Ishikawa (cell line): ENCODE data around the gene THAP4.

Experiments
- CEBPB ChIP-seq: IDR thresholded peaks from 2 replicates; pipeline ENCODE4 v1.6.1; 2012
- FOXM1 ChIP-seq: IDR thresholded peaks from 2 replicates; pipeline ENCODE4 v1.6.1; 2012; ENCODE audit warnings: low read depth, borderline replicate concordance
- NFIC ChIP-seq: IDR thresholded peaks from 2 replicates; pipeline ENCODE4 v1.6.1; 2012
- TAF1 ChIP-seq: IDR thresholded peaks from 2 replicates; pipeline ENCODE4 v1.6.1; 2012; ENCODE audit warnings: low read depth, mild to moderate bottlenecking
- YY1 ChIP-seq: IDR thresholded peaks from 2 replicates; pipeline ENCODE4 v1.6.1; 2012; ENCODE audit warnings: low read depth
- TF ChIP-seq, protein P1 (sequence below): IDR thresholded peaks from 2 replicates; pipeline ENCODE4 v1.6.1; 2012; ENCODE audit warnings: low read depth, mild to moderate bottlenecking

DNA sequence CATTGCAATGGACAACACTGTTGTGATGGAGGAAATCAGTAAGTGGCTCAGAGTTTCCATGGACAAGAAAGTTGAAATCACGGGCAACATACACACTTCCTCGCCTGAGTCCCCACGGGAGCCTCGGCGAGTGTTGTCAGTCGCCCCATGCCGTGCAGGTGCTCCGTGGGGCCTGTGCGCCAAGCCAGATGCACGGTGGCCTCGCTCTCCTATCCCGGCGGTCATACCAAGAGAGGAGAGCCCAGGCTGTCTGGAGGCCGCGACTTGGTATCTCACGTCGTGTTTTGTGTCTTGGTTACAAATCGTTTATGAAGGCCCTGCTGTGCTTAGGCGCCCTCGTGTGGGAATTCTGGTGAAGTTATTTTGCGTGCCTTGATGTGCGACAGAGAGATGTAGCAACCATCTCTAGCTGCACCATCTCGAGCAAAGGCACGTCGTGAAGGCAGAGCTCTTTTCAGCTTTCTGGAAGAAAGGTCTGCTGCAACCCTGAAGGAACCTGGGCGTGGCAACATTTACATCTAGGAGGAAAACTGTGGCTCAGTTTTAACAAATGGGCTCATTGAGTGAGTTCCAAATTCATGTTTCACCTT lies 22.3 kb upstream of the THAP4 start:
- TF ChIP-seq YY1 (no peak), NFIC (no peak), FOXM1 (no peak), CEBPB (no peak), TAF1 (no peak)
- TF ChIP-seq, protein P1, sequence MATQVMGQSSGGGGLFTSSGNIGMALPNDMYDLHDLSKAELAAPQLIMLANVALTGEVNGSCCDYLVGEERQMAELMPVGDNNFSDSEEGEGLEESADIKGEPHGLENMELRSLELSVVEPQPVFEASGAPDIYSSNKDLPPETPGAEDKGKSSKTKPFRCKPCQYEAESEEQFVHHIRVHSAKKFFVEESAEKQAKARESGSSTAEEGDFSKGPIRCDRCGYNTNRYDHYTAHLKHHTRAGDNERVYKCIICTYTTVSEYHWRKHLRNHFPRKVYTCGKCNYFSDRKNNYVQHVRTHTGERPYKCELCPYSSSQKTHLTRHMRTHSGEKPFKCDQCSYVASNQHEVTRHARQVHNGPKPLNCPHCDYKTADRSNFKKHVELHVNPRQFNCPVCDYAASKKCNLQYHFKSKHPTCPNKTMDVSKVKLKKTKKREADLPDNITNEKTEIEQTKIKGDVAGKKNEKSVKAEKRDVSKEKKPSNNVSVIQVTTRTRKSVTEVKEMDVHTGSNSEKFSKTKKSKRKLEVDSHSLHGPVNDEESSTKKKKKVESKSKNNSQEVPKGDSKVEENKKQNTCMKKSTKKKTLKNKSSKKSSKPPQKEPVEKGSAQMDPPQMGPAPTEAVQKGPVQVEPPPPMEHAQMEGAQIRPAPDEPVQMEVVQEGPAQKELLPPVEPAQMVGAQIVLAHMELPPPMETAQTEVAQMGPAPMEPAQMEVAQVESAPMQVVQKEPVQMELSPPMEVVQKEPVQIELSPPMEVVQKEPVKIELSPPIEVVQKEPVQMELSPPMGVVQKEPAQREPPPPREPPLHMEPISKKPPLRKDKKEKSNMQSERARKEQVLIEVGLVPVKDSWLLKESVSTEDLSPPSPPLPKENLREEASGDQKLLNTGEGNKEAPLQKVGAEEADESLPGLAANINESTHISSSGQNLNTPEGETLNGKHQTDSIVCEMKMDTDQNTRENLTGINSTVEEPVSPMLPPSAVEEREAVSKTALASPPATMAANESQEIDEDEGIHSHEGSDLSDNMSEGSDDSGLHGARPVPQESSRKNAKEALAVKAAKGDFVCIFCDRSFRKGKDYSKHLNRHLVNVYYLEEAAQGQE = no peak
